SK-N-SH (cell line): ENCODE measurements around the gene RABIF. TPM values are rescaled to one million over a fixed set of nuclear protein-coding genes. Genes with fewer than 3 reads are reported as not detected.

Source experiments
- CTCF ChIA-PET: fragments of 300-600, 350-600 bp; formaldehyde crosslinking; extraction: SDS; loops from one replicate; lab custom pipeline; 2021; lab: Yijun Ruan, JAX
- POLR2A ChIA-PET: fragments of 350-600 bp; sonication (Branson Sonifier 250); formaldehyde crosslinking; extraction: SDS; loops from one replicate; lab custom pipeline; 2020; ENCODE audit warnings: antibody characterized with exemption, inconsistent platforms; lab: Yijun Ruan, JAX
- DNase-seq: peaks from one replicate; pipeline ENCODE4 v3.0.0; 2012
- H2AFZ ChIP-seq: fragments of 200-600 bp; sonication (generic); 2 replicates; pipeline ENCODE4 v1.8.1; 2016; ENCODE audit warnings: antibody characterized with exemption, mild to moderate bottlenecking, low read depth
- H3F3A ChIP-seq: fragments of 200-600 bp; sonication (generic); replicated peaks from 2 replicates; pipeline ENCODE3; 2016; ENCODE audit warnings: antibody characterized with exemption, mild to moderate bottlenecking; ENCODE audit not compliant: insufficient read depth
- H3K27ac ChIP-seq, 2 experiments: fragments of 200-500 bp in 1 of 2; fragments of 200-600 bp in 1 of 2; sonication (Bioruptor generic) in 1 of 2; sonication (generic), shearing (Covaris generic) in 1 of 2; 2 replicates each; pipeline versions ENCODE4 v1.5.1 to v1.6.1; 2014 to 2016; ENCODE audit warnings: low read depth in 2 of 2, inconsistent platforms in 1 of 2, low read length in 1 of 2, mild to moderate bottlenecking in 1 of 2, mixed read lengths in 1 of 2
- H3K27me3 ChIP-seq: fragments of 200-600 bp; sonication (generic), shearing (Covaris generic); 2 replicates; pipeline ENCODE4 v1.6.1; 2016; ENCODE audit warnings: mixed run types; ENCODE audit not compliant: insufficient read depth
- H3K36me3 ChIP-seq, 2 experiments: fragments of 200-500 bp in 1 of 2; fragments of 200-600 bp in 1 of 2; sonication (Bioruptor generic) in 1 of 2; sonication (generic) in 1 of 2; replicated peaks in 1 of 2; 2 replicates each; pipeline versions ENCODE3 to v1.5.1; 2014 to 2016; ENCODE audit warnings: low read length in 1 of 2, mild to moderate bottlenecking in 1 of 2; ENCODE audit not compliant: insufficient read depth in 2 of 2, control insufficient read depth in 1 of 2
- H3K4me1 ChIP-seq, 2 experiments: fragments of 200-500 bp in 1 of 2; fragments of 200-600 bp in 1 of 2; sonication (Bioruptor generic) in 1 of 2; sonication (generic), shearing (Covaris generic) in 1 of 2; 2 replicates each; pipeline versions ENCODE4 v1.5.1 to v1.6.1; 2014 to 2016; ENCODE audit warnings: low read depth in 1 of 2, low read length in 1 of 2, mixed run types in 1 of 2; ENCODE audit not compliant: insufficient read depth in 2 of 2, control insufficient read depth in 1 of 2
- H3K4me2 ChIP-seq: fragments of 200-600 bp; sonication (generic), shearing (Covaris generic); 2 replicates; pipeline ENCODE4 v1.6.1; 2017; ENCODE audit warnings: mixed run types
- H3K4me3 ChIP-seq, 2 experiments: fragments of 200-500 bp in 1 of 2; fragments of 200-600 bp in 1 of 2; sonication (Bioruptor generic) in 1 of 2; sonication (generic), shearing (Covaris generic) in 1 of 2; 2 replicates each; pipeline versions ENCODE4 v1.5.1 to v1.8.1; 2014 to 2016; ENCODE audit warnings: low read depth in 2 of 2, inconsistent platforms in 1 of 2, low read length in 1 of 2, mild to moderate bottlenecking in 1 of 2, mixed read lengths in 1 of 2, moderate library complexity in 1 of 2
- H3K79me2 ChIP-seq: fragments of 200-600 bp; sonication (generic); 2 replicates; pipeline ENCODE4 v1.8.1; 2017; ENCODE audit warnings: mild to moderate bottlenecking; ENCODE audit not compliant: insufficient read depth
- H3K9ac ChIP-seq: fragments of 200-600 bp; sonication (generic); 2 replicates; pipeline ENCODE4 v1.6.1; 2017; ENCODE audit warnings: mixed run types
- H3K9me2 ChIP-seq: fragments of 200-600 bp; sonication (generic); 2 replicates; pipeline ENCODE4 v1.6.1; 2017; ENCODE audit warnings: mixed run types
- H3K9me3 ChIP-seq: fragments of 200-600 bp; sonication (generic); 2 replicates; pipeline ENCODE4 v1.6.1; 2017; ENCODE audit warnings: mixed run types, mild to moderate bottlenecking, moderate library complexity
- H4K20me1 ChIP-seq: fragments of 200-600 bp; sonication (generic); 2 replicates; pipeline ENCODE4 v1.6.1; 2017; ENCODE audit warnings: mild to moderate bottlenecking, mixed run types; ENCODE audit not compliant: insufficient read depth
- FOSL2 ChIP-seq: IDR thresholded peaks from 2 replicates; pipeline ENCODE4 v1.4.0; 2012; ENCODE audit warnings: low read depth, mild to moderate bottlenecking, moderate library complexity, borderline replicate concordance
- GABPA ChIP-seq: IDR thresholded peaks from 2 replicates; pipeline ENCODE4 v1.4.0; 2012; ENCODE audit warnings: low read depth, mild to moderate bottlenecking
- GATA2 ChIP-seq: sonication (generic); formaldehyde crosslinking; IDR thresholded peaks from 2 replicates; pipeline ENCODE4 v1.5.0; 2020; ENCODE audit warnings: mild to moderate bottlenecking, missing genetic modification reagents
- MEF2A ChIP-seq: IDR thresholded peaks from 2 replicates; pipeline ENCODE4 v1.4.0; 2012; ENCODE audit warnings: low read depth, borderline replicate concordance
- MXI1 ChIP-seq: IDR thresholded peaks from 2 replicates; pipeline ENCODE4 v1.6.1; 2012; ENCODE audit warnings: mild to moderate bottlenecking, low read depth, low read length, improper control_type of control experiment
- NRF1 ChIP-seq: IDR thresholded peaks from 2 replicates; pipeline ENCODE4 v1.6.1; 2012; ENCODE audit warnings: low read depth, mild to moderate bottlenecking, low read length
- RAD21 ChIP-seq: IDR thresholded peaks from 2 replicates; pipeline ENCODE4 v1.6.1; 2012; ENCODE audit warnings: mild to moderate bottlenecking, low read length
- RCOR1 ChIP-seq: fragments of 150-350 bp; IDR thresholded peaks from 2 replicates; pipeline ENCODE4 v1.6.1; 2017; ENCODE audit warnings: antibody characterized with exemption, low read length
- REST ChIP-seq: IDR thresholded peaks from 2 replicates; pipeline ENCODE4 v1.6.1; 2012; ENCODE audit warnings: mild to moderate bottlenecking, low read depth, low read length, moderate library complexity
- SIN3A ChIP-seq: IDR thresholded peaks from 2 replicates; pipeline ENCODE4 v1.6.1; 2012; ENCODE audit warnings: low read depth, mild to moderate bottlenecking, low read length, moderate library complexity, borderline replicate concordance
- SMC3 ChIP-seq: IDR thresholded peaks from 2 replicates; pipeline ENCODE4 v1.6.1; 2012; ENCODE audit warnings: low read depth, low read length, improper control_type of control experiment
- USF2 ChIP-seq: fragments of 150-350 bp; IDR thresholded peaks from 2 replicates; pipeline ENCODE4 v1.6.1; 2017; ENCODE audit warnings: antibody characterized with exemption, low read length, low read depth, borderline replicate concordance
- WGBS: methylation state at CpG from one replicate; pipeline ENCODE4 v1.1.6; 2017; ENCODE audit warnings: low lambda C conversion rate; 5-methylcytosine and 5-hydroxymethylcytosine counted together
- polyA plus RNA-seq, 3 experiments: library from polyadenylated mRNA; depleted of rRNA; stranded (reverse); fragments of >200 nt; gene quantifications; 2 replicates each; pipeline ENCODE4 v1.2.3, GENCODE V29; 2012
- TF ChIP-seq, protein P1 (sequence below): IDR thresholded peaks from 2 replicates; pipeline ENCODE4 v1.4.0; 2012; ENCODE audit warnings: low read depth

Gene RABIF
- polyA plus RNA-seq, 1 of the 3 experiments (the other 2 are of a cell fraction) = 10.7 TPM

DNA sequence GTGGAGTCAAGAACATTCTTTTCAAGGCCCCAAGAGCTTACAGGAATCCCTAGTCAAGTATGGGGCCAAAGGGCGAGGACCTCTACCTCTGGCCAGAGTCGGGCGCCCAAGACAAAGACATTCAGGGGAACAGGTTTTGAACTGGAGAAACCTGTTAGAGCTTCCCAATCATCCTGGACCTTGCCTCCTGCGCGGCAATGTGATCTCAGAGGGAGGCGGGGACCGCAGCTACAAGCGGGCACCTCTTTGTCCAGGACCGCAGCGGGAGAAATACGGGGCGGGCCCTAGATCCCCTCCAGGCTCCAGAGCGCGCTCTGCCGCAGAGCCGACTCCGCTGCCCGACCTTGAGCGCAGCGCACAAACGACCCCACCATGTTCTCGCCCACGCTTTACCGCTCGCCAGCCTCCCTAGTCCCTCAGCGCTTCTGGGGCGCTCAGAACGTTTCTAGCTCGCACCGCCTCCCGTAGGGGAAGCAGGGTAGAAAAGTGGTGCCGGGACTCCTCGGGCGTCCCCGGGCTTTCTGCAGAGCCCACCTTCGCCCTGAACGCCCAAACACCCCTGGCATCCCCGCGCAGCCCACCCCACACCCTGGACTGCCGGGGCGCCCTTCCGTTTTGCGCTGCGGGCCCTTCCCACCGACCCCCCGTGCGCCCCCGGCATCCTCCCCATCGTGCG lies 28.1 kb downstream of the RABIF start:
- TF ChIP-seq RCOR1 (no peak), RAD21 (peak; percentile 22; the same call in 1 of the 2 replicates), SMC3 (peak; percentile 11; the same call in 1 of the 2 replicates), MXI1 (peak; percentile 73; the same call in 1 of the 2 replicates), NRF1 (peak; percentile 48; the same call in 1 of the 2 replicates), FOSL2 (no peak), GABPA (no peak)
- TF ChIP-seq, protein P1, sequence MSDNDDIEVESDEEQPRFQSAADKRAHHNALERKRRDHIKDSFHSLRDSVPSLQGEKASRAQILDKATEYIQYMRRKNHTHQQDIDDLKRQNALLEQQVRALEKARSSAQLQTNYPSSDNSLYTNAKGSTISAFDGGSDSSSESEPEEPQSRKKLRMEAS = 0 out of 2 replicates have a peak, but pooled peaks have one; percentile 4
- H4K20me1 ChIP-seq = no peaks in the 10 kb centered on the region
- H2AFZ ChIP-seq = peak overlapping the region; percentile 97
- CTCF ChIA-PET = interaction anchor here (0.6 to 1.8 kb wide), 2 partner anchors 18 kb away, joined by 3 to 5 read pairs; no protein-coding TSS in a partner anchor
- H3F3A ChIP-seq = no peaks in the 10 kb centered on the region
- no peaks in the 10 kb centered on the region for H3K27me3 ChIP-seq
- no peaks in the 10 kb centered on the region for H3K9me3 ChIP-seq
- DNase-seq = peak; percentile 83
- H3K36me3 ChIP-seq = no peaks in the 10 kb centered on the region
- peak overlapping the region; percentile 94 for H3K4me2 ChIP-seq
- WGBS = 5% methylated on average over 42 of the region's 50 CpGs
- H3K9ac ChIP-seq = peak overlapping the region; percentile 73
- POLR2A ChIA-PET = interaction anchor here (0.5 to 1.2 kb wide), 8 partner anchors 12 to 107 kb away, joined by 3 to 5 read pairs (median 3); partner anchors contain the start of gene PCAT6
- peak overlapping the region; percentile 75 to 82 for H3K4me3 ChIP-seq
- no peaks in the 10 kb centered on the region for H3K9me2 ChIP-seq
- H3K4me1 ChIP-seq = peaks cover 0 to 6% of the 10 kb centered on the region in 2 experiments; a peak in 1 of 4 replicates
- H3K27ac ChIP-seq = peak overlapping the region; percentile 14 to 74; a peak in 3 of 4 replicates
- H3K79me2 ChIP-seq = no peaks in the 10 kb centered on the region

DNA sequence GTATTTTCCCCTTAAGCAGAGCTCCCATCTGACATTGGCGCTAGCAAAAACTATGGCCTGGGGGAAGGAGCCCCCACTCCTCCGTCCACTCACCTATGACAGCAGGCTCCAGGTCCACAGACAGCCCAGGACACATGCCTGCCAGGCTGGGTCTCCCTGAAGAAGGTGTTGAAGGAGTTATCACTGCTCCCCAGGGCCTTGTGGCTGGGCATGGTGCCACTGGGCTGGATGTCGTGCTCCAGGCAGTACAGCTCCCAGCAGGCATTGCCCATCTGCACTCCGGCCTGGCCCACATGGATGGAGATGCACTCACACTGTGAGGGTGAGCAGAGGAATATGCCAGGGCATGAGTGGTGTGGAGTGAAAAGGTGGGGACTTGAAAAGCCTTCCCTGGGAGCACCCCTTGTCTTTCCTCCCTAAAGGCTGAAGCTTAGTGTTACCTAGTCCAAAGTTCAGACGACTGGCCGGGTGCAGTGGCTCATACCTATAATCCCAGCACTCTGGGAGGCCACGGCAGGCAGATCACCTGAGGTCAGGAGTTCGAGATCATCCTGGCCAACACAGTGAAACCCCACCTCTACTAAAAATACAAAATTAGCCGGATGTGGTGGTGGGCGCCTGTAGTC lies 30.0 kb downstream of the RABIF start:
- no peak overlapping the region for H3K4me2 ChIP-seq
- H3K36me3 ChIP-seq = no peaks in the 10 kb centered on the region
- no peaks in the 10 kb centered on the region for H3F3A ChIP-seq
- H3K4me1 ChIP-seq = peaks cover 0 to 6% of the 10 kb centered on the region in 2 experiments; a peak in 1 of 4 replicates
- H3K27ac ChIP-seq = no peak overlapping the region
- H3K9me3 ChIP-seq = no peaks in the 10 kb centered on the region
- H2AFZ ChIP-seq = no peak overlapping the region
- no peaks in the 10 kb centered on the region for H3K9me2 ChIP-seq
- H3K79me2 ChIP-seq = no peaks in the 10 kb centered on the region
- no peaks in the 10 kb centered on the region for H3K27me3 ChIP-seq
- DNase-seq = no peak
- POLR2A ChIA-PET = interaction anchor here (0.6 kb wide), 1 partner anchor 40 kb away, joined by 3 read pairs; no protein-coding TSS in a partner anchor
- CTCF ChIA-PET = no interaction called here
- WGBS = 90% methylated on average over 9 of the region's 10 CpGs
- no peak overlapping the region for H3K4me3 ChIP-seq
- TF ChIP-seq SIN3A = no peak
- no peak for TF ChIP-seq GATA2 (CRISPR knock-in tag)
- no peak for TF ChIP-seq REST
- no peak for TF ChIP-seq RAD21
- no peak for TF ChIP-seq NRF1
- no peak for TF ChIP-seq MEF2A
- TF ChIP-seq GABPA = no peak
- TF ChIP-seq USF2 = no peak
- no peaks in the 10 kb centered on the region for H4K20me1 ChIP-seq
- H3K9ac ChIP-seq = no peak overlapping the region
